CD4-positive, alpha-beta T cell treated with Interleukin-15 for 4 hours (primary cell): ENCODE results near the gene USP12.
"Not testable (repeated sequence)": the region's sequence is repeated elsewhere in the genome, so short reads cannot be mapped to it uniquely, and the experiment has no call there.

Experiments
- DNase-seq: peaks from one replicate; pipeline ENCODE4 v3.0.0-alpha.2; 2020; ENCODE audit warnings: low spot score

USP12 gene

DNA sequence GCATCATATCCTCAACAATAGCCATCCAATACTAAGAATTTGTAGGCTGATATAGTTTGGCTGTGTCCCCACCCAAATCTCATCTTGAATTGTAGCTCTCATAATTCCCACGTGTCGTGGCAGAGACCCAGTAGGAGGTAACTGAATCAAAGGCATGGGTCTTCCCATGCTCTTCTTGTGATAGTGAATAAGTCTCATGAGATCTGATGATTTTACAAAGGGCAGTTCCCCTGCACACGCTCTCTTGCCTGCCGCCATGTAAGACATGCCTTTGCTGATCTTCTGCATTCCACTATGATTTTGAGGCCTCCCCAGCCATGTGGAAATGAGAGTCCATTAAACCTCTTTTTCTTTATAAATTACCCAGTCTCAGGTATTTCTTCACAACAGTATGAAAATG, 48.2 kb downstream of the USP12 start:
- DNase-seq, result not testable (repeated sequence)

DNA sequence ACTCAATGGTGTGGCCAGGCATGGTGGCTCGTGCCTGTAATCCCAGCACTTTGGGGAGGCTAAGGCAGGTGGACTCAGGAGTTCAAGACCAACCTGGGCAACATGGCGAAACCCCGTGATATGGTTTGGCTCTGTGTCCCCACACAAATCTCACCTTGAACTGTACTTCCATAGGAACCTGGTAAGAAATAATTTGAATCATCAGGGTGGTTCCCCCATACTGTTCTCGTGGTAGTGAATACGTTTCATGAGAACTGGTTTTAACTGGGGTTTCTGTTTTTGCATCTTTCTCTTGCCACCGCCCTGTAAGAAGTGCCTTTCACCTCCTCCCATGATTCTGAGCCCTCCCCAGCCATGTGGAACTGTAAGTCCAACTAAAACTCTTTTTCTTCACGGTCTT, 49.6 kb downstream of the USP12 start:
- DNase-seq, result no peak

DNA sequence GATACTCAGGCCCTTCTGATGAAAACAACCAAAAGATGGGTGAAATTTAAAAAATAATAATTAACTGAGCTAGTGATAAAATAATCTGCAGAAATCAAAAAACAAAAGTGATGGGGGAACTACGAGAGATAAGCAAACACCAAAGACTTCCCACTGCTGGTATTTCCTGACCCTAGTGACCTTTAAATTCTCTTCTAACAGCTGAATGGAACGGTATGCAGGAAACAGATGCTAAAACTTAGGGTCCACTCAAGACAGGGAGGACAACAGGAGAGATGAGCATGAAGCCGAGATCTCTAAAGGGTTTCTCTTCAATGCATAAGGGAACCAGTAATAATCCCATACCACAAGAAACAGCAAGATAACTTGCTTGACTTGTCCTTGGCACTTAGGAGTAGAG, 50.8 kb downstream of the USP12 start:
- no peak for DNase-seq

DNA sequence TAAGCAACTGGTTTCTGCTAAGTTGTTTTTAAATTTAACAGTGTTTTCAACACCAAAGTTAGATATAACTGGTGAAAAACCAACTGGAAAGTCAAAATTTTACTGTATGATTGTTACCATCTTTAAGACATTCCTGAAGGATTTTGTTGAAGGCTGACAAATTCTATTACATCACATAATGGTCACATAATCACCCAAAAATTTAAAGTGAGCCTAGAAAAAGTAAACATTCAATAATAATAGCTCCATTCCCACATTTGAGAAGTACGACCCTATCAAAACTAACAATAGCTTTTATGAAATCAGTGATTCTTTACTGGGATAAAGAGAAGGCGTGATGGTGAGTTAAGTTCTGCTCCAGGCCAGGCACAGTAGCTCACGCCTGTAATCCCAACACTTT, 51.6 kb downstream of the USP12 start:
- no peak for DNase-seq

DNA sequence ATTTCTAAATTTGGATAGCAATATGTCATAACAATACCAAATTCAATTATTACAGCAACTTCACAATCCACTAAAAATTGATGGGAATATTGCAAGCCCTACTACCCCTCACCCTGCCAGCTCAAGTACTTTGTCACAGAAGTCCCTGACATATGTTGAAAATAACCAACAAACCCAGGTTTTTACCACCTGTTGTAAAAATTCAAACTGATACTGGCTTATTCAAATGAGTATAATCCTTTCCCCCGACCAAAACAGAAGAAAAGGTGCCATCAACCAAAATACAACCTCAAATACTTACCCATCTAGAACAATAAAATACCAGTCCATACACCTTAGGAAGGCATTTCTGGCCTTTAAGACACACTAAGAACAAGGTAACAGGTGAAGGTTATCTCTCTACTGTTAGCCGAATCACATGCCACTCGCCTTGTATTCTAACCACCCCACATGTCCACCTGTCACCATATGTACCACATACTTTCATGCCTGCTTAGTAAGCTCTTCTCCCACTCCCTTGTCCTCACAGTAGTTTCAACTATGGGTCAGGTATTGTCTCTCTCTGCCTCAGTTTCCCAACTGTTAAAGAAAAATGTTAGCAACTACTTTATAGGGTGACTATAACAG, 53.1 kb downstream of the USP12 start:
- no peak for DNase-seq

DNA sequence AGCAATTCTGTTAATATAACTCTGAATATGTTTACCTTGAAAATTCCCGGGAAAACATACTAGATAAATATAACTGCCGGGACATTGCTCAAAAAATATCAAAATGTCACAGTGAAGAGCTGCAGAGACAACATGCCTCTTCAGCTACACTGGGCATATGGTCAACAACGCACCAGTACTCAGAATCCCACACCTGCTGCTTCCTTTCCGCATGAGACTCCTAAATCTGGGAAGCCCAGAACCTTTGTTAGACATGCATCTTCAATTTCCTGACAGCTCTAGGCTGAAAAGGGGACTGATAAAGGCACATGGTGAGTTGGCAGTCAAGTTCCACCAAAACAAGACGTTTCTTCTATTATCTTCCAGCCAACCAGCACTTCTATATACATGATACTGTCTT, 53.7 kb downstream of the USP12 start:
- DNase-seq, result no peak

DNA sequence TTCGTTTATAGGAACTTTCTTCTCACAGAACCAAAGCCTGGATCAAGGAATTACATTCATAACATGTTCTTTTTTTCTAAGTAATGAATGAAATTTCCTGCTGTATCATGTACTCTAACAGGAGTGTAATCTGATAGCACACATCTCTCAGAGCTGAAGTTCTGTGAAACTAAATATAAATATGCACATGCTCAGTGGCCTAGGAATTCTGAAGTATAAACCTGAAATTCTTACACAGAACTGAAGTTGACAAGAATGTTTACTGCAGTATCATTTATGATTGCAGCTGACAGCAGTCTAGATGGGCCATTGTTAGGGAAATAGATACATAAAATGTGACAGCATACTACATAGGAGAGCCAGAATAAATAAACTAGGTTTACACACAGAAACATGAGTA, 54.5 kb downstream of the USP12 start:
- no peak for DNase-seq

DNA sequence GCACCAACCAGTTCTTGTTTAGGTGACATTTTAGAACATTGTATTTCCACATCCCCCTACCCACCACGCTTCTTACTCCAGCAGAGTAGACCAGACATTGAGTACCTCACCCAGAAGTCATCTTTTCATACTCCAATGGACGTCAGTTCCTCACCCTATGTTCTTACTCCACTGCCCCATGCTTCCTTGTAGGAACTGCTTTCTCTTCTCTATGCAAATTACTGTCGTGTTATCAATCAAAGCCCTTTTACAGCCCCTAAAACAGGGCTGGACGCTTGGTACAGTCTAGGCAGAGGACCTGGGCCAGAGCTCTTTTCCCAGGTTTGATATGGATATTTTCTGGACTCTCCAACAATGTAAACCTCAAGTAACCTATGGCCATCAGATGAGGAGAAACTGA, 58.2 kb downstream of the USP12 start:
- no peak for DNase-seq

DNA sequence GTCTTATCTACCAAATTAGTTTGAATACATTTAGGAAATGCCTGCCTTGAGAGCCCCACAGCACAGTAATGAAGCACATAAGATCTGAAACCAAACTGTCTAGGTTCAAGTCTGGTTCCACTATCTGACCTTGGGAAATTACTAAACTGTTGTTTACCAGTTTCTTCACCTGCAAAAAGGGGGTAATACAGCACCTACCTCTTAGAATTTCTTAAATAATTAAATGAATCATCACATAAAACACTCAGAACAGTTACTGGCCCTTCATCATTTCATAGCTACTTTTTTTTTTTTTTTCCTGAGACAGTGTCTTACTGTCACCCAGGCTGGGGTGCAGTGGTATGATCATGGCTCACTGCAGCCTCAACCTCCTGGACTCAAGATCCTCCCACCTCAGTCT, 59.6 kb downstream of the USP12 start:
- DNase-seq, result no peak

DNA sequence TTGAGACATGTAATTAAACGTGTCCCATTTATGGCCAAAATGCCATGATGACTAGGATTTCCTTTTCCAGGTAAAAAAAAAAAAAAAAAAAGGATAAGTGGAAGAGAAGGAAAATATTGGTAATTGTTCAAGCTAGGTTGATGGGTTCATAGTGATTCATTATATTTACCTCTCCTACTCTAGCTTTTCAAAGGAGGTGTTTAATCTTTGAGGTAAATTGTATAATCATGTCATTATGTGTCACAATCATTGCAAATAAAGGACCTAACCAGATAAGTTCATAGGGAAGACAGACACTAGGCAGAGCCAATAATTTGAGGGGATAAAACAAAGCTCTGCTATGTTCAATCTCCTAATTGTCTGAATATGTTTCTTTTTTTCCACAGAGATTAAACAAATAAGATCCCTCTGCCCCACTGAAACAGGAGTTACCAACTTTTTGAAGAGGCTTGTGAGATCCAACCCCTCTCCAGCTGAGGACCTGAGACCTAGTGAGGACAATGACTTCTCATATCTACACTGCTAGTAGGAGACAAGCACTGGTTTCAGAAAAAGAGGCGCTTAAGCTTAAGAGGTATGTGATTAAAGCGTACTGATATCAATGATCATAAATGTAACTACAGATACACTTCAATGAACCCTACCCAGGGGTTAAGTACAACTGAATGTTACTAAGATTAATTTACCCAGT, 61.4 kb downstream of the USP12 start:
- DNase-seq, result no peak

DNA sequence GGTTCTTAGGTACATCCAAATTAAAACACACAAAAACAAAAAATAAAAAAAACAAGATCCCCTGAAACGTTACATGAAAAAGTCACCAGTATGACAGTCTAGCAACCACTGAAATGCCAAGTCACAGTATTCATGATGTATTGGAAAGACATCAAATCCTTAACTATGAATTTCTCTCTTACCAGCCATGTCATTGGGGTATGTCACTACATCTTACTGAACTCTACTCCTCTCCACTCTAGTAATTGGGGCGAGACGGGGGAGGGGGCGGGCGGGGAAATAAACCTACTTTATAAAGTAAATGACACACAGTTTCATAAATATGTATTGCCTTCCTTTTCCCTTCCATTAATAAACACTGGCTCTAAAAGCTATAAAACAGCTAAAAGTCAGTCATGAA, 65.5 kb downstream of the USP12 start:
- DNase-seq, result no peak

DNA sequence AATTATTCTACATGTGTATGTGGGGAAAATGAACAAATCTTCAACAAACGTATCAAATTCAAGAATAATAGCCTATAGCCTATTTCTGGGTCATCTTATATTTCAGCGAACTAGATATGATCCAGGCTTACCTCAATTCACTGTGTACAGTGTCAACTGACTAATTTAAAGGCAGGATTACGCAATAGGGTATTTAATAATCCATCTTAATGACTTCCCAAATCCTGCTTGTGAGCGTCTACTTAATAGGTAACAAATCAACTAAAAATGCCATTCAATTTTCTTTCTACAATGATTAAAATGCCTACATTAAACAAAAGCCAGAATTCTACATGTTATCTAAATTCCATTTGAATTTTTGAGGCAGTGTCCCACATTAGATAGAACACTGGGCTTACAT, 67.0 kb downstream of the USP12 start:
- no peak for DNase-seq

DNA sequence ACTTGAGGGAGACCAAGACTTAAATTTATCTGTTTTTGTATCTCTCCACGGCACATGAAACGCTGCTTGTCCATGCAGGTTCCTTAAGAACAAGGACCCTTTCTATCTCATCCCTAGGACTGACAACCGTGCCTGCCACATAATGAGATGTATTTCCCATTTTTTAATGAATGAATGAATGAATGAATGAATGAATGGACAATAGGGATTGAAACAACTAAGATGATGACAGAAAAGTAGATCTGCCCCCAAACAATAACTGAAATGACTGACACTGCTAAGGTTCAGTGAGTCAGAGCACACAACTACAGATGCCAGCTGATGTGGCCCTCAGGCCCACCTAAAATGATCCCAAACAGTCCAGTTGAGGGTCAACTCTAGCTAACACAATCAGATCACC, 69.8 kb downstream of the USP12 start:
- no peak for DNase-seq

DNA sequence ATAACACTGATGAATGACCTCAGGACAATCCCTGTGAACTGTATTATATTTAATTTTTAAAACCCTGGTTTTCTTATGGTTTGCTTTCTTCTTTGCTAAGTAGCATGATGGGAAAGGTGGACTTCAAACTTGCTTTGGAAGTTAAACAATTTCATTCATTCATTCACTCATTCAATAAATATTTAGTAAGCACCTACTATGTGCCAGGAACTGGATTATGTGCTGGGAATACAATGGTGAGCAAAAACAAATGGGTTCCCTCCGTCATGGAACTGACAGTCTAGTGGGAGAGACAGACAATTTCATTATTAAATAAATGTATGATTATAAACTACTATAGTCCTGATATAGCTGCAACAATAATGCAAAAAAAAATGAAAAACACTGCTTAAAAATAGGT, 70.3 kb downstream of the USP12 start:
- DNase-seq, result no peak

DNA sequence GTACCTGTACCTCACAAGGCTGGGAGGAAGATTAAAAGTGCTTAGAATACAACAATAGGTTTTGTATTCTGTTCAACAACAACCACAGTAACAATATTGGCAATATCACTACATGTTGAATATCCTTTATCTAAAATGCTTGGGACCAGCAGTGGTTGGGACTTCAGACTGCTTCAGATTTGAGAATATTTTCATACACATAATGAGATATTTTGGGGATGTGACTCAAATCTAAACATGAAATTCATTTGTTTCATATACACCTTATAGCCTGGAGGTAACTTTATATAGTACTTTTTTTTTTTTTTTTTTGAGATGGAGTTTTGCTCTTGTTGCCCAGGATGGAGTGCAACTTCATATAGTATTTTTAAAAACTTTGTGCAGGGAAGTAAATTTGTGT, 73.9 kb downstream of the USP12 start:
- no peak for DNase-seq

DNA sequence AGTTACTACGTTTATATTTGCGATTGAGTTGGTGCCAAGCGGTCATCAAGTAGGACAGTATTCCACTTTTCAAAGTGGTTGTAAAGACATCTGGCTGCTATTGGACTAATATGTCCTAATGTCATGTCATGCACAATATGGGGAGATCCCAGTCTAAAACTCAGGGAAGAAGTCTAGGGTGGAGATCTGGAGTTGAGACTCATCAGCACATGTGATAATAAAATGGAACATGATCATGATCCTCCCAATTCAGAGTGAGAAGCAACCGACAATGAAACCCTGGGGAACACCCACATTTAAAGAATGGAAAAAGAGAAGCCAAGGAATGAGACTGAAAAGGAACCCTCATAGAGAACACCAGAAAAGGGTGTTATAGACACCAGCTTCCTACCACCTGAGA, 80.2 kb downstream of the USP12 start:
- DNase-seq, result no peak

DNA sequence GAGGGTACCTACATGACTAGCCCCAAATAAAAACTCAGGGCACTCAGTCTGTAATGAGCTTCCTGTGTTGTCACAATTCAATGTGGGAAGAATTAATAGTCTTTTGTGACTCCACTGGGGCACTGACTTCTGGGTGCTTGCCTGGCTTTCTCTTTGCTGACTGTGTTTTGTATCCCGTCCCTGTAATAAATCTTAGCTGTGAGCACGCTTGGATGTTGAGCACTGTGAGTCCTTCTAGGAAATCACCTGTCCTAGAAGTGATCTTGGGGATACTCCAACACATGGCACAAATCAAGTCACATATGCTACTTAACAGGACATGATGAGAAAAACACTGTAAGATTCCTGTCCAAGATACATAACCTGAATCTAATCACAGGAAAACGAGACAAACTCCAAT, 83.0 kb downstream of the USP12 start:
- DNase-seq, result no peak

DNA sequence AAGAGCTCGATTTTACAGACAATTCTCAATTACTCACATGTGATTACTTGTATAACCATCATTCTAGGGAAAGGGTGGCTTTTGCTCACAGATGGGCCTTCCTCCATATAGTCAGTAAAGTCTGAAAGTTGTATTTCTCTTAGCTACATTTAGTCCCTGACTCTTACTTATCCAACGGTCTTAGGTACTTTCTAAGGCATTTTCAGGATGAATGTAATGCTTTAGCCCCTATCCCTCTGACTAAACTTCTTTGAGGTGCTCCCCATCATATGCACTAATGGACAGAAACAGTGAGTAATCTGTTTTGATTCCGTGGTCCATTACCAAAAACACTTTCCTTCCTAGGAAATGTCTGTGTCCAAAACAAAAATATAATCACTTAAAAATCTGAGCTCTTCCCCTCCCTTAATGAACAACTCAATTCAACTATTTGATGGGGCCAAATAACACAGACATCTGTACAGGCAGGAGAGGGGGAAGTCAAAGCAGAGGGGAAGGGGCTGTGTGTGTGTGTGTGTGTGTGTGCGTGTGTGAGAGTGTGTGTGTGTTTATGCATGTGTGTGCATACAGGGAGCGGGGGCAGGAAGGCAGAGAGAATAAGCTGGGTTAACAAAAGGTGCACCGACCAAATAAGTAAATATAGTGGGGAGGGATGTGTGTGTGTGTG, 84.9 kb downstream of the USP12 start:
- DNase-seq, result no peak

DNA sequence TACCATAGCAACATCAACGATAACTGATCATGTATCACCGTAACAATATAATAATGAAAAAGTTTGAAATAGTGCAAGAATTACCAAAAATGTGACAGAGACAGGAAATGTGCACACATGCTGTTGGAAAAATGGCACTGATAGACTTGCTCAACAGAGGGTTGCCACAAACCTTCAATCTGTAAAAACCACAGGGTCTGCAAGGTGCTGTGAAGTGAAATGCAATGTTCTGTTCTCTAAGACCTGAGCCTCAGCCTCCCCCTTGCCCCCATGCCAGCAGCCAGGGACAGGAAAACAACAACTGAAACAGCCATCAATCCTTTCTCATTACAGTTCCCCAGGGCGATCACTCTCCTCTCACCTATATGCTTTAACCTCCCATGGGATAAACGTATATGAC, 88.4 kb downstream of the USP12 start:
- DNase-seq, result no peak

DNA sequence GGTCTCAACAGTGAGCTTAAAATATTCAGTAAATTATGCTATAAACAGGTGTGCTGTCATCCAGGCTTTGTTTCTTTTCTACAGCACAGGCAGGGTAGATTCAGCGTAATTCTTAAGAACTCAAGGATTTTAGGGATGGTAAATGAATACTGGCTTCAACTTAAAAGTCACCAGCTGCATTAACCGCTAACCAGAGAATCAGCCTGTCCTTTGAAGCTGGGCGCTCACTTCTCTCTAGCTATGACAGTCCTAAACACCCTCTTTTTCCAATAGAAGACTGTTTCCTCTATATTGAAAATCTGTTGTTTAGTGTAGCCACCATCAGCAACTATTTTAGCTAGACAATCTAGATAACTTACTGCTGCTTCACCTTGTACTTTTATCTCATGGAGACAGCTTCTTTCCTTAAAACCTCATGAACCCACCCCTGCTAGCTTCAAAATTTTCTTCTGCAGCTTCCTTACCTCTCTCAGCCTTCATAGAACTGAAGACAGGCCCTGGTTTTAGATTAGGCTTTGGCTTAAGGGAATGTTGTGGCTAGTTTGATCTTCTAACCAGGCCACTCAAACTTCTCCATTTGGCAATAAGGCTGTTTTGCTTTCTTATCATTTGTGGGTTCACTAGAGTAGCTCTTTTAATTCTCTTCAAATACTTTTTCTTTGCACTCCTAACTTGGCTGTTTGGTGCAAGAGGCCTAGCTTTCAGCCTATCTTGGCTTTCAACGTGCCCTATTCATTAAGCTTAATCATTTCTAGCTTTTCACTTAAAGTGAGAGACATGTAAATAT, 89.5 kb downstream of the USP12 start:
- DNase-seq, result no peak

DNA sequence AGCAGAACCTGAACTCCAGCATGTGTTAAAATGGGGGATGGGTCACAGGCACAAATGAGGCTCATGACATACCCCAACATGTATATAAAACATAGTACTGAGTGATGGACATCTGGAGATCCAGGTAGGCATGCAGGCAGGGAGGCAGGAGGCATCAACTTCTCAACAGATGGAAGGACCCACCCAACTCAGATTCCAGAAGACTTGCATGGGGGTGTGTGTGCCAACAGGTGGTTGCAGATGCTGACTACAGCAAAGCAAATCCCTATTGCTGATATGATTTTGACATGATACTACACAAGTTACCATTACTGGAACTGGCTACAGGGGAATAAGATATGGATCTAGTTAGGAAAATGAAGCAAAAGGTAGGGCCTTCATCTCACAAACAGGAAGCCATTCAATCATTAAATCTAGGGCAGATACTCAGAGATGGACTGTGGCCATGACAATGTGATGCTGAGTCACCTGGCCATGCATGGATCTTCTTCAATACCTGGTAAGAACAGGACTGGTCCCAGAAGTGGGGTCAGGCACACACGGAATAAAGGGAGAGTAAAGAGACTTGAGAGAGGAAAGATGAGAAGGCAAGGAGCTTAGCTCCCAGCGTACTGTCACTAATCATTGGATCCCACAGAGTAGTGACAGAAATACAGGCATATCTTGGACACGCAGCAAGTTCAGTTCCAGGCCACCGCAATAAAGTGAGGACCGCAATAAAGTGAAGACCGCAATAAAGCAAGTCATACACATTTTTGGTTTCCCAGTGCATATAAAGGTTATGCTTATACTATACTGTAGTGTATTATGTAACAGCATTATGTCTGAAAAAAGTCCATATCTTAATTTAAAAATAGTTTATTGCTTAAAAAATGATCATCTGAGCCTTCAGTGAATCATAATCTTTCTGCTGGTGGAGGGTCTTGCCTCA, 91.3 kb downstream of the USP12 start:
- DNase-seq, result no peak

DNA sequence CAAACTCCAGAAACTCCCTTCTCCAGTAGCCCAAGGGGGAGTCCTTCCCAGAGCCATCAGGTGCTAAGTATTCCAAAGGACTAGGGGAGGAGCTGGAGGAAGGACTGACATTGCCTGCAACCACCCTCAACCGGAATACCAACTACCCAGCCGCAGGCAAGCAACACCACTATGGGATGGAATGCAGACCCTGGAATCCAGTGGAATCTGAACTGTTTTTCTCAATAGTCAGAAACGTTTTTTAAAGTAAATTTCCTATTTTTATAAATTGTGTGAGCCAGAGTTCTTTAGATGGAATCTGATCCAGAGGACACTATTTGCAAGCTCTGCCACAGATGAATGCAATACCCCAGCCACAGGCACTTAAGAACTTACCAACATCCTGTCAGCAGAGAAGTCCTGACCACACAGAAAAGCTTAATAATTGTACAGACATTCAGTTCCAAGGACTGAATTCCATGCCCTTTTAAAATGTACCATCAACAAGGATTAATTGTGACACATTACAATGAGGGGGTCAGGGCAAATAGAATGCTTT, 92.1 kb downstream of the USP12 start:
- DNase-seq, result no peak
